Measurements from ENCODE around the gene VSTM1.

DNA sequence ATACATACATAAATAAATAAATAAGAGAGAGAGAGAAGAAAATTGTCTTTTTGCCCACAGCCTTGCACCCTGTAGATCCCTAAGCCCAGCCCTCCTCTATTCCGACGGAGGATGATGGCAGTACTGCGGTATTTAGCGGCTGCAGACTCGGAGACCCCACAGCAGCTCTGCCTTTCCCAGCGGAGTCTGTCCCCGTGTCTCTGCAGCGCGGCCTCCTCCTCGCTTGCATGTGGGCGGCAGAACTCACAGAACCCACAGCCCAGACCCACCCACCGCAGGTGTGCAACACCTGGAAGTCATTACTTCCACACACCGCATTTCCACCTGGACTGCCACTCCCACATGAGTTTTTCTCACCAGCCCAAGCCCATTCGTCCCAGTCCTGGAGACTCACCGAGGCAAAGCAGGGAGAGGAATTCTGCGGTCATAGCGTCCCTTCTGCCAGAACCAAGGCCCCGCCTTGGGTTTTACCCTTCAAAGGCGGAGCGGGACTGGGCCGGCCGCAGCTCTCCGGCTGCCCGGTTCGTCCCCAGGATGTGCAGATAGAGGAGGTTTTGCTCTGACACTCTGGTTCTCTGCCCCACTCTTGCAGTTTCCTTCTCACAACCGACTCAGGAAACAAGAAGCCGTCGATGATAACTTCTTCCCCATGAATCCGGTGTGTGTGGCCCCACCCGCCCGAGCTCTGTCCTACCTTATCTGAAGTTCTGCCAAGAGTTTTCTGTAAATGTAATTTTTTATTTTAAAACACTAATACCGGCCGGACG is at the start of gene VSTM1:
- TF ChIP-seq, protein P1, sequence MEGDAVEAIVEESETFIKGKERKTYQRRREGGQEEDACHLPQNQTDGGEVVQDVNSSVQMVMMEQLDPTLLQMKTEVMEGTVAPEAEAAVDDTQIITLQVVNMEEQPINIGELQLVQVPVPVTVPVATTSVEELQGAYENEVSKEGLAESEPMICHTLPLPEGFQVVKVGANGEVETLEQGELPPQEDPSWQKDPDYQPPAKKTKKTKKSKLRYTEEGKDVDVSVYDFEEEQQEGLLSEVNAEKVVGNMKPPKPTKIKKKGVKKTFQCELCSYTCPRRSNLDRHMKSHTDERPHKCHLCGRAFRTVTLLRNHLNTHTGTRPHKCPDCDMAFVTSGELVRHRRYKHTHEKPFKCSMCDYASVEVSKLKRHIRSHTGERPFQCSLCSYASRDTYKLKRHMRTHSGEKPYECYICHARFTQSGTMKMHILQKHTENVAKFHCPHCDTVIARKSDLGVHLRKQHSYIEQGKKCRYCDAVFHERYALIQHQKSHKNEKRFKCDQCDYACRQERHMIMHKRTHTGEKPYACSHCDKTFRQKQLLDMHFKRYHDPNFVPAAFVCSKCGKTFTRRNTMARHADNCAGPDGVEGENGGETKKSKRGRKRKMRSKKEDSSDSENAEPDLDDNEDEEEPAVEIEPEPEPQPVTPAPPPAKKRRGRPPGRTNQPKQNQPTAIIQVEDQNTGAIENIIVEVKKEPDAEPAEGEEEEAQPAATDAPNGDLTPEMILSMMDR (IDR thresholded peaks at IDR 0.05) = no peak
- no peak for TF ChIP-seq POLR2A (IDR thresholded peaks at IDR 0.05)
